Bronchus fibroblast of lung (primary cell): ENCODE data around the gene SRRM5. TPM values are rescaled to one million over a fixed set of nuclear protein-coding genes. Genes with fewer than 3 reads are reported as not detected.

Source experiments
- total RNA-seq: library from RNA; depleted of rRNA; stranded (reverse); fragments of >200 nt; gene quantifications from 2 replicates; pipeline ENCODE4 v1.2.3, GENCODE V29; 2015

Gene SRRM5, protein sequence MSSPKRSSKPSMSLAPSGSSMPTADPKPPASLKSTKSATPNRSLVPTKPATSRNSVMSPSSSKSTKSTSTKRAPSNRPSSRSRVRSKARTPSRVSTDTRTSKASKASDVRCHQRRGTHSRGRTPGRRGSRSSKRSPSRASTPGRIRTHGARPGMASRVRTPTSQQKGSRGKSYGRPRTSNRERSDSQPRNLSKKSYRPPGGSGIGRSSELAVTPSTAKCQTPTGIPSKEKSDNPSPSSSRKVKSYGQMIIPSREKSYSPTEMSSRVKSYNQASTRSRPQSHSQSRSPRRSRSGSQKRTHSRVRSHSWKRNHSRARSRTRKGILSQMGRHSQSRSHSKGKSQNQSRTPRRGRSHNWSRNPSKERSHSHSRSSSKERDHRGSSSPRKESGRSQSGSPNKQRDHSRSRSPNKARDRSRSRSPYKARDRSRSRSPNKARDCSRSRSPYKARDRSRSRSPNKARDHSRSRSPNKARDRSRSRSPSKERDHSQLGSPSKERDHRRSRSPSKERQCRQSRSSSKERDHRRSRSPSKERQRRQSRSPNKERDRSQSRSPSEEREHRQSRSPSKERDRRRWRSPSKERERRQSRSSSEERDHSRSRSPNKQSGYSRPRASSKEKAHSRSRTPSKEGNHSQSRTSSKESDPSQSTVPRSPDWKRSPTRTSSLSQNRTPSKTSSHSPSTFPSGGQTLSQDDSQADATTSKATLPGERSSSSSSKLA
- 0.34 TPM in 1 of 2 replicates, not detected in the other for total RNA-seq

DNA sequence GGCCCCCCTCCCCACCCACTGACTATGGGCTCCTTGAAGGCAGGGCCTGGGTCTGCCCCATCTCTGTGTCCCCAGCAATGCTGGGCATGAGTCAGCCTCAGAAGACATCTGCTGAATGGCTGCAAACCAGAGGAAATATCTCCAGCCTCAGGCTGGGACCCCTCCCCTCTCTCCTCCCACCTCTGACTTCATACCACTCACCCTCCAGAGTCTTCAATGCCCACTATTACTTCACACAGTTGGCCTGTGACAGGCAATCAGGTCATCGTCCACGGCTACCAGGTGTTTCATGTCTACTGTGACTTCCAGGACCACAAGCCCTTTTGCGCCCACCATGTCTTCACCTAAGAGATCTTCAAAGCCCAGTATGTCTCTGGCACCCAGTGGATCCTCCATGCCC, at the start of gene SRRM5:
Gene SRRM5, plus strand, starts transcription at position 301 of the 400 bp plus-strand sequence. Its CDS starts 34 bp downstream, at position 335.

DNA sequence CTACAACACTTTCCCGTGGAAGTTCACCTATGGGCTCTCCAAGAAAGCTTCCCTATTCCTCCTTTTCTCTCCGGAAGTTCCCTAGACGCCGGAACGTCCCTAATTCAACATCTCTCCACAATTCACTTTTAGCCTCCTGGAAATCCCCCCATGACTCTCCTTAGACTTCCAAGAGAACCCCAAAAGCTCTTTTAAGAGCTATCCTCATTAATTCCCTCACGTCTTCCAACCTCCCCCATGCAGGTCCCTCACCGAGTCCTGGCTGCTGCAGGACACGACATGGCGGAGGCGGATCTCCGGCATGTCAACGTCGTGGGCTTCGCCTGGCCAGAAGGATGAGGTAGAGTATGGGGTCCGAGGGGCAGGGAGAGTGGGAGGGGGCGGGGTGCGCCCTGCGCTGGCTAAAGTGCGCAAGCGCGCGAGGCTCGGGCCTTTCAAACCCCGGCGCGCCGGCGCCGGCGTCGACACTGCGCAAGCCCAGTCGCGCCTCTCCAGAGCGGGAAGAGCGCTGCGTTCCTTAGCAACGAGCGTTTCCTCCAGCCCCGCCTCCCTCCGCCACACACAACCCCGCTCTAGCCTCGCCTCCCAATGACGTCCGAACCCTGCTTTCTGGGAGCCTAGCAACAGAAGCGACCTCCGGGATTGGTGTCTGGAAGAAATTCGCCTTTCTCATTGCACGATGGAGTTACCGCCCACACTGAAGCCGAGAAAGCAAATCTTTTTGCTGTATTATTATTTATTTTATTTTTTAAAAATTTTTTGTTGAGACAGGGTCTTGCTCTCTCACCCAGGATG, 36.5 kb upstream of the SRRM5 start, which contains the start of the genes PINLYP and XRCC1:
Gene PINLYP, plus strand, starts transcription at position 646 of the 795 bp plus-strand sequence. CDS start 1,391 bp downstream, outside the sequence.
Gene XRCC1, minus strand, starts transcription at position 372 of the 795 bp plus-strand sequence. Its CDS starts 69 bp downstream, at position 303.

DNA sequence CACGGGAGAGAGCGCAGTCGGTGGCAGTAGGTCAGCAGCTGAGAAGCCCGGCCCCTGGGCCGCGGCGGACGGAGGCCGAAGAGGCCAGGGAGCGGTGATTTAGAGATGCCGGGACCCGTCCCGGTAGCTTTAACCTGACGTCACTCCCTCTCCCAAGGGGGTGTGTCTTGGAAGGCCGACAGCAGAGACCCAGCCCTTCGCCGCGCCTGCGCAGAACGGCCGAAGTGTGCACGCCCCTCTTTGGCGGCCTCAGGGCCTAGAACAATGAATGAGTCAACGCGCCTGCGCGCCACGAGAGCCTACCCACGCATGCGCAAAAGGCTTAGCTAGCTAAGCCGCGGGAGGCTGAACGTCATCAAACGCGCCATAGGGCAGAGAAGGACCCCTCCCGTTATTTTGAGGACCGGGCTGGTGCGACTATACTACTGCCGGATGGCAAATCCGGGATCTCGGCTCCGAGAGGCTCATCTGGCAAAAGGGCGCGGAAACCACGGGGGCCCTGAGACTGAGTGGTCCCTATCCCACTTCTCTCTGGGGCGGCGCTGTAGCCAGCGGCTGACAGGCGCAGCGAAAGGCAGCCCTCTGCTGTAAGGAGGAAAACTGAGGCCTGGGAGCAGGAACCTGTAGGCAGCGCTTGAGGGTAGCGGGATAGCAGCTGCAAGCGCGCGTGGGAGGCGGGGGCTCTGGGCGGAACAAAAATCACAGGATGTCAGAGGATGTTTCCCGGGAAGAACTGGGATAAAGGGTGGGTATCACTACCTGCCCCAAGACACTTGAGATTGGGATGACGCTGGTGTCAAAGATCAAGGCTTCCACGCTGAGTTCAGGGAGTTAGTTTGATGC, 15.7 kb upstream of the SRRM5 start, which contains the start of the genes IRGQ and ZNF576:
Gene IRGQ, minus strand, starts transcription at position 136 of the 843 bp plus-strand sequence. CDS start 796 bp downstream, outside the sequence.
Gene ZNF576, plus strand, starts transcription at position 597 of the 843 bp plus-strand sequence. CDS start 514 bp downstream, outside the sequence.

DNA sequence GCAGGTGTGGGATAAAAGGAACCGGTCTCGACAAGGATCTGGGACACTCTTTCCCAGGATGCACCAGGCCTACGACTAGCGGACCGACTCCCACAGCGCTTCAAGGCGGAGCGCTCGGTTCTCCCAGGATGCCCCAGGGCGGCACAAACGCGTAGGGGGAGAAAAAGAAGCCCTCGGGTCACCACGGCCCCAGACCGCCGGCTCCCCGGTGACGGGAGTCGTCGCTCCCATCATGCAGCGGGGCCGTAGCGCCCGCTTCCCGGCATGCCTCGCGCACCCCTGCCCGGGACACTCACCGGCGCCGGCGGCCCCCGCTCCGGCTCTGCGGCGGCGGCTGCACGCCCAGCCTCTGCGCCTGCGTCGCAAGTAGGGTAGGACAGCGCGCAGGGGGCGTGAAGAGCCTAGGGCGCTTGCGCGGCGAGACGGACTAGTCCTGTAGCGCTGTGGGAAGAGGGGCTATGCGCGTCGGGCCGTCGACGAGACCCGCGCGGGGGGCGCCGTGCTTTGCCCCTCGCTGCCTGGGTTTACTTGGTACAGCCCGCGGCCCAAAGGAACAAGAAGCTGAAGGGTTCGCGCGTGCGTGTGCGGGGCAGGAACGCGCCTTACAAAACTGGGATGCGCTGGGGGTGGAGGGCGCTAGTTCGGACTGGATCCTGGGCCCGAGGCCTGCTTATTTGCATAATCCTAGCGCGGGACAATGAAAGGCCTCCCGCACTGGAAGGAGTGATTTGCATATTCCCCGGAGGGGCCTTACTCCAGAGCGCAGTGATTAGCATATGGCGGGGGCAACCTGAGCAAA, 7.6 kb downstream of the SRRM5 start, which contains the start of gene ZNF428:
Gene ZNF428, minus strand, starts transcription at position 368 of the 799 bp plus-strand sequence. CDS start 5,325 bp downstream, outside the sequence.

DNA sequence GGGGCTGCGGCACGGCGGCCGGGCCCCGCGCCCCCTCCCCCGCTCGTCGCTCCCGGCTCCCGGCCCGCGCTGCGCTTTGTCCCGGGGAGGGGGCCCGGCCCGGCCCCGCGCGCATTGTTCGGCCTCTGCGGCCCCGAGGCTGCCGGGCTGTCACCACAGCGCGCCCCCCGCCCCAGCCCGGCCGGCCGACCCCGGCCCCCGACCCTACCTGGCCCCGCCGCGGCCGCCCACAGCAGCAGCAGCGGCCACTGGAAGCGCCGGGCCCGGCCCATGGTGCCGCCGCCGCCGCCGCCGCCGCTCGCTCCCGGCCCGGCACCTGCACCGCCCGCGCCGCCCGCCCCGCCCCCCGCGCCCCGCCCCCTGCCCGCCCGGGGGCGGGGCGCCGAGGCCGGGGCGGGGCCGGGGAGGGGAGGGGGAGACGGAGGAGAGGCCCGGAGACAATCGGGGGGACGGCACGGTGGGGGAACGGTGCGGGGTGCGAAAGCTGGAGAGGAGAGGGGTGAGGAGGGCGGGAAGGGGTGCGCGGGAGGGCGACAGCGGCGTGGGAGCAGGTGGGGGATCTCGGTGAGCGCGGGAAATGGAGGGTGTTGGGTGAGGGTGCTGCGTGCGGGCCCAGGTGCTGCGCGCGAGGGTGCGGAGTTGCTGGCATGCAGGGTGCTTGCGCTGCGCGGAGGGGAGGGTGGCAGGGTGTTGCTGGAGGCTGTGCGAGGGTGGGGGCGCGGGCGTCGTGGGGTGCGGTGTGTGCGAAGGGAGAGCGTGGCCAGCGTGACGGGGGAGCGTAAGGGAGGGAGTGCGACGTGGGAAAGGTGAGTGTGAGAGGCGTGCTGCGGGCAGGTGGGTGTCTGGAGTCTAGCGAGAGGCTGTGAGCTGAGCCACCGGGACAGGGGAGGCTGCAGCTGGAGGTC, 27.9 kb downstream of the SRRM5 start, which contains the start of gene CADM4:
Gene CADM4, minus strand, starts transcription at position 332 of the 905 bp plus-strand sequence. Its CDS starts 60 bp downstream, at position 272.

Other genes with a start within 250 kb of the SRRM5 start
- not detected in 2 replicates for gene TEX101, start 197.2 kb upstream of the SRRM5 start, total RNA-seq
- gene LYPD3, start 146.5 kb upstream of the SRRM5 start, total RNA-seq = 0.50 and 0.59 TPM in 2 replicates
- 3.7 and 5.0 TPM in 2 replicates for gene PHLDB3, start 107.3 kb upstream of the SRRM5 start, total RNA-seq
- 69.8 and 80.3 TPM in 2 replicates for gene ETHE1, start 84.9 kb upstream of the SRRM5 start, total RNA-seq
- gene ZNF575, start 78.9 kb upstream of the SRRM5 start, total RNA-seq = 0.17 and 0.59 TPM in 2 replicates
- gene XRCC1, start 36.6 kb upstream of the SRRM5 start, total RNA-seq = 40.0 and 48.0 TPM in 2 replicates
- 6.2 and 7.3 TPM in 2 replicates for gene PINLYP, start 36.3 kb upstream of the SRRM5 start, total RNA-seq
- gene IRGQ, start 16.0 kb upstream of the SRRM5 start, total RNA-seq = 7.7 and 10.1 TPM in 2 replicates
- 8.4 and 11.0 TPM in 2 replicates for gene ZNF576, start 15.5 kb upstream of the SRRM5 start, total RNA-seq
- 30.8 and 35.3 TPM in 2 replicates for gene ZNF428, start 7.5 kb downstream of the SRRM5 start, total RNA-seq
- gene CADM4, start 27.8 kb downstream of the SRRM5 start, total RNA-seq = 1.5 and 2.2 TPM in 2 replicates
- gene PLAUR, start 58.1 kb downstream of the SRRM5 start, total RNA-seq = 118 and 131 TPM in 2 replicates
- gene IRGC, start 104.0 kb downstream of the SRRM5 start, total RNA-seq = not detected in 2 replicates
- gene SMG9, start 142.9 kb downstream of the SRRM5 start, total RNA-seq = 14.9 and 22.9 TPM in 2 replicates
- 0.17 and 0.74 TPM in 2 replicates for gene KCNN4, start 168.9 kb downstream of the SRRM5 start, total RNA-seq
- 0.89 TPM in 1 of 2 replicates, not detected in the other for gene LYPD5, start 190.4 kb downstream of the SRRM5 start, total RNA-seq
- 1.8 and 3.5 TPM in 2 replicates for gene ZNF283, start 215.2 kb downstream of the SRRM5 start, total RNA-seq